ENCODE data around the gene CHST9. TPM values are rescaled to one million over a fixed set of nuclear protein-coding genes. Genes with fewer than 3 reads are reported as not detected.
A peak's percentile ranks its signal among the peaks of the same experiment; 100 is the strongest.

CHST9 gene
- polyA plus RNA-seq, 1 donor (not counting 4 experiments of a cell fraction or from before 2014, with no cell fraction given), result 0.07 TPM

- Histone ChIP-seq H4K20me1 (ENCODE audit: control insufficient read depth, extremely low read depth, insufficient read depth, low read length) (no peaks in the 10 kb centered on the region), H3K79me2 (ENCODE audit: control insufficient read depth, insufficient read depth, low read length) (no peaks in the 10 kb centered on the region), H3K4me3 (ENCODE audit: control insufficient read depth in 2 of 3, extremely low read depth in 1 of 3, insufficient read depth in 2 of 3, low read depth in 1 of 3, low read length in 3 of 3) (no peak overlapping the region), H3K27me3 (ENCODE audit: control insufficient read depth, extremely low read depth, insufficient read depth, low read length) (no peaks in the 10 kb centered on the region), H2AFZ (ENCODE audit: control insufficient read depth, low read length) (no peak overlapping the region), H3K4me2 (ENCODE audit: control insufficient read depth, extremely low read depth, insufficient read depth, low read depth, low read length) (no peak overlapping the region), H3K27ac (ENCODE audit: control insufficient read depth, insufficient read depth, low read length) (no peak overlapping the region), H3K9me3 (ENCODE audit: control insufficient read depth, low read depth, low read length) (no peaks in the 10 kb centered on the region), H3K36me3 (ENCODE audit: control insufficient read depth in 2 of 2, extremely low read depth in 1 of 2, insufficient read depth in 2 of 2, low read length in 2 of 2) (no peaks in the 10 kb centered on the region), H3K4me1 (ENCODE audit: control insufficient read depth, extremely low read depth, insufficient read depth, low read length) (no peaks in the 10 kb centered on the region), H3K9ac (ENCODE audit: control insufficient read depth, extremely low read depth, insufficient read depth, low read length) (no peak overlapping the region), H3K9me1 (ENCODE audit: control insufficient read depth, extremely low read depth, insufficient read depth, low read length) (no peaks in the 10 kb centered on the region)
- DNase-seq (ENCODE audit: low read depth, low spot score) (no peak), FAIRE-seq (no peak)
- dilution Hi-C loops (cut with MboI; ENCODE audit: extremely low pct_ligation_motif_present, low sequenced_read_pairs), result no loop called here
- TF ChIP-seq, protein P1, sequence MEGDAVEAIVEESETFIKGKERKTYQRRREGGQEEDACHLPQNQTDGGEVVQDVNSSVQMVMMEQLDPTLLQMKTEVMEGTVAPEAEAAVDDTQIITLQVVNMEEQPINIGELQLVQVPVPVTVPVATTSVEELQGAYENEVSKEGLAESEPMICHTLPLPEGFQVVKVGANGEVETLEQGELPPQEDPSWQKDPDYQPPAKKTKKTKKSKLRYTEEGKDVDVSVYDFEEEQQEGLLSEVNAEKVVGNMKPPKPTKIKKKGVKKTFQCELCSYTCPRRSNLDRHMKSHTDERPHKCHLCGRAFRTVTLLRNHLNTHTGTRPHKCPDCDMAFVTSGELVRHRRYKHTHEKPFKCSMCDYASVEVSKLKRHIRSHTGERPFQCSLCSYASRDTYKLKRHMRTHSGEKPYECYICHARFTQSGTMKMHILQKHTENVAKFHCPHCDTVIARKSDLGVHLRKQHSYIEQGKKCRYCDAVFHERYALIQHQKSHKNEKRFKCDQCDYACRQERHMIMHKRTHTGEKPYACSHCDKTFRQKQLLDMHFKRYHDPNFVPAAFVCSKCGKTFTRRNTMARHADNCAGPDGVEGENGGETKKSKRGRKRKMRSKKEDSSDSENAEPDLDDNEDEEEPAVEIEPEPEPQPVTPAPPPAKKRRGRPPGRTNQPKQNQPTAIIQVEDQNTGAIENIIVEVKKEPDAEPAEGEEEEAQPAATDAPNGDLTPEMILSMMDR (optimal IDR thresholded peaks at IDR 0.05 in 1 of 3, IDR thresholded peaks at IDR 0.05 in 1 of 3, conservative IDR thresholded peaks at IDR 0.05 in 1 of 3; ENCODE audit: extremely low read depth in 1 of 3, insufficient read depth in 2 of 3, low read length in 3 of 3), result no peak
- no peak for TF ChIP-seq EZH2 (IDR thresholded peaks at IDR 0.05; ENCODE audit: low read length)
These were observed 162.6 kb downstream of the CHST9 start for GRCh38 chr18:27022477-27022876.

DNA sequence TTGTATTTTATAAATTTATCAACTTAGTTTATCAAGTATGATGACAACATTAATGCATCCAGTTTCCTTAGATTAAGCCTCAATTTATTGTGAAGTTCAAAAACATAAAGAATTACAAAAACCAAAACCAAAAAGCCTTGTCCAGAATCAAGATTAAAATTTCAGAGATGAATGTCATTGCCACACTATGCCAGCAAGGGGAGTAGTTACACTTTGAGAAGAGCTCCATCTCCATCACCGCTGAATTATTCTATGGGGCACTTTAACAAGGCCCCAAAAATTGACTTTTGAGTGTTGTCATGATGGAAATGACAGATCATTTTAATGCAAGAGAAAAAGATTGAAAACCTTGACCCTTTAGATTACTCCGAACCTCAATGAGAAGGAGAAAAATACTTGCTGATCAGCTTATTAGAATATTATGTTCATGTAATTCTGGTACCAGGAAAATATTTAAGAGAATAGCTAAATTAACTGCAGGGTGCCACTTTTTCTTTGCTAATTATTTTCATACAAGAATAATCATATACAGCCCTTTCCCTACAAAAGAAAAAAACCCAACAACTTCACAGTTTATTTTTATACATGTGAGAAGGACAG is 167.1 kb downstream of the CHST9 start:
- Histone ChIP-seq H3K9me3 (ENCODE audit: control insufficient read depth, low read depth, low read length) (no peaks in the 10 kb centered on the region), H3K4me2 (ENCODE audit: control insufficient read depth, extremely low read depth, insufficient read depth, low read depth, low read length) (no peak overlapping the region), H3K27me3 (ENCODE audit: control insufficient read depth, extremely low read depth, insufficient read depth, low read length) (no peaks in the 10 kb centered on the region), H3K9me1 (ENCODE audit: control insufficient read depth, extremely low read depth, insufficient read depth, low read length) (no peaks in the 10 kb centered on the region), H3K4me1 (ENCODE audit: control insufficient read depth, extremely low read depth, insufficient read depth, low read length) (no peaks in the 10 kb centered on the region), H4K20me1 (ENCODE audit: control insufficient read depth, extremely low read depth, insufficient read depth, low read length) (no peaks in the 10 kb centered on the region), H2AFZ (ENCODE audit: control insufficient read depth, low read length) (no peak overlapping the region), H3K79me2 (ENCODE audit: control insufficient read depth, insufficient read depth, low read length) (no peaks in the 10 kb centered on the region), H3K27ac (ENCODE audit: control insufficient read depth, insufficient read depth, low read length) (no peak overlapping the region), H3K9ac (ENCODE audit: control insufficient read depth, extremely low read depth, insufficient read depth, low read length) (no peak overlapping the region), H3K4me3 (ENCODE audit: control insufficient read depth in 2 of 3, extremely low read depth in 1 of 3, insufficient read depth in 2 of 3, low read depth in 1 of 3, low read length in 3 of 3) (no peak overlapping the region), H3K36me3 (ENCODE audit: control insufficient read depth in 2 of 2, extremely low read depth in 1 of 2, insufficient read depth in 2 of 2, low read length in 2 of 2) (no peaks in the 10 kb centered on the region)
- FAIRE-seq (no peak), DNase-seq (ENCODE audit: low read depth, low spot score) (no peak)
- dilution Hi-C loops (cut with MboI; ENCODE audit: extremely low pct_ligation_motif_present, low sequenced_read_pairs), result no loop called here
- TF ChIP-seq, protein P1 (optimal IDR thresholded peaks at IDR 0.05 in 1 of 3, IDR thresholded peaks at IDR 0.05 in 1 of 3, conservative IDR thresholded peaks at IDR 0.05 in 1 of 3; ENCODE audit: extremely low read depth in 1 of 3, insufficient read depth in 2 of 3, low read length in 3 of 3), result peak; percentile 60 to 69 (median 63)
- TF ChIP-seq EZH2 (IDR thresholded peaks at IDR 0.05; ENCODE audit: low read length), result no peak

Measured in keratinocyte (primary cell).